Measurements from ENCODE around the gene CELF1.

CELF1 gene

GRCh38 chr11:47509077-47509536 lies 43.8 kb downstream of the CELF1 start:
- no peak for DNase-seq (ENCODE audit: low read depth)

- no peak for DNase-seq (ENCODE audit: low read depth)
Observed at GRCh38 chr11:47508240-47508957, 44.5 kb downstream of the CELF1 start.

GRCh38 chr11:47507563-47508239 lies 45.2 kb downstream of the CELF1 start:
- DNase-seq (ENCODE audit: low read depth): no peak

DNA sequence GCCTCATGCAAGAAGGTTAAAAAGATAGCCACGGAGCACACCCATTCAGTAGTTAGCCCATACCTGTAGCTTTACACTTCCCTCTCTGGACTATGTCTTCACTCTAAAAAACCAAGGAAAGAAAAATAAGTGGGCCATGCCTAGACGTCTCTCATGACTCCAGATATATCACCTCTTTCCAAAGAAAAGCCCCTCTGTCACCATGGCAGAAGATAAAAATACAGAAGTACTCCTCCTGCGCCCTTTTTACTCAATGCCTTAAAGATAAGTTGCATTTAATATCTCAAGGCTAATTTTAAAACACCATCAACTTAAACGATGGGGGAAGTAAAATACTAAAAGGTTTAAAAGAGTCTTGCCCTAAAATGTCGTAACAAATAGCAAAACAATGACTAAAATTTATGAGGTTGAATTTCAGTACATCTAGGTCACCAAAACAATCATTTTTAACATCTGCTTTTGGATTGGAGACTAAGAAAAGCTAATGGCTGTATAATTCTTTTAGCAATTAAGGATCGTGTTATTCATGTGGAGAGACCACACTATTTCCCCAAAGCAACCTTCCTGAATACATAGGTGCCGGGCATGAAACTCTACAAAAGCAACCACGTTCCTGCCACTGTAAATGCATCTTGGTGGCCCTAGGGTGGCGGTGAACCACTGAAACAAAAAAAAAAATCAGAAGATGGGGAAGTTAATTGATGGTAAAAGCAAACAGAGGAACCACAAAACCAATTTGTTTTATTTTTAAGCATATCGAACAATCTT lies 46.0 kb downstream of the CELF1 start:
- no peak for DNase-seq (ENCODE audit: low read depth)

GRCh38 chr11:47506373-47506772 lies 46.6 kb downstream of the CELF1 start:
- no peak for DNase-seq (ENCODE audit: low read depth)

DNA sequence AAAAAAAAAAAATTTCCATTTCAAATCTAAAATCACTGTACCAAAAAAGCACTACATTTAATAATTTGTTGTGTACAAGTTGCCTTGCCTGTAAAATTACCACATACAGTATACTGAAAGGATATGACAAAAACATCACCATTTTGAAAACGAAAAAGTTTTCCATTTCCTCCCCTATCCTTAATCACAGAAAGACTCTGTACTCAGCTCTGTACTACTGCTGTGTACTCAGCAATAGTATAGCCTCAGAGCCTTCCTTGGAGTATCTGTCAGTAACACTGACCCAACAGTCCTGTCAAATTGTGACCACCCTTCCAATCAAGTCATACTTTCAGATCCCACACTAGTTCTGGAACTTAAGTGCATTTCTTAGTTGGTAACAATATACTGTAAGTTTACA lies 48.0 kb downstream of the CELF1 start:
- DNase-seq (ENCODE audit: low read depth): no peak

DNA sequence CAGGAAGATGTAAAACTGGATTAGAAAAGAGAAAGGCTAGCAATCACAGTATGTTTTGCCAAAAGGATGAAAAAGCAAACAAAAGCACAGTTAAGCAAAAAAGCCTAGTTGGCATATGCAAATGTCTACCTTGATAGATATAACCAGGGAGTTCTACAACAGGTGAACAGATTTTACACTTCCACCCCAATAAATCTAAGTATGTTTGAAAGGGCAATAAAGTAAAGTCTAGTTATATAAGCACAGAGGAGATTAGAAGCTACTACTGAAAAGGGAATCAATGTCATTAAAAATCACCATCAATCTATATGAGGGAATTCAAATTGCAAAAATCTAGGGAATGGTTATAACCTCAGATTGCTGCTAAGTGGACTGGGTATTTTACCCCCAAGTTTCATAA lies 49.7 kb downstream of the CELF1 start:
- no peak for DNase-seq (ENCODE audit: low read depth)

- DNase-seq (ENCODE audit: low read depth): no peak
Observed at GRCh38 chr11:47502767-47503166, 50.2 kb downstream of the CELF1 start.

DNA sequence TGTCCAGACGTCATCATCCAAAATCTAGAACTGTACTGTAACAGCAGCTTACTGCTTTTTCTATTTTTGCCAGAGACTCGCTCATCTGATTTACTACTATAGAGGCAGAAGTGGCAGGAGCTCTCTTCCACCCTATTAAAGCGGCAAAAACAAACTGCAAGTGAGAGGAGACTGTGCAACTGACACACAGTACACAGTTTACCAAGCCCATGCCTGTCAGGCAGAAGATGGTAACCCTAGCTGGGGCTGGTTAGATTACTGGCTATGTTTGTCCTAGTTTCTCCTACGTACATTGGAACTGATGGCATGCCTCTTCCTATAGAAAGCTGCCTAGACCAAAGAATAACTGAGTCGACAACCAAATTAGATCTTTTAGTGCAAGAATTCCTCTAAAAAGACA lies 51.8 kb downstream of the CELF1 start:
- DNase-seq (ENCODE audit: low read depth): no peak

- DNase-seq (ENCODE audit: low read depth): no peak
Observed at GRCh38 chr11:47500121-47500520, 52.8 kb downstream of the CELF1 start.

GRCh38 chr11:47499614-47500013 lies 53.3 kb downstream of the CELF1 start:
- no peak for DNase-seq (ENCODE audit: low read depth)

DNA sequence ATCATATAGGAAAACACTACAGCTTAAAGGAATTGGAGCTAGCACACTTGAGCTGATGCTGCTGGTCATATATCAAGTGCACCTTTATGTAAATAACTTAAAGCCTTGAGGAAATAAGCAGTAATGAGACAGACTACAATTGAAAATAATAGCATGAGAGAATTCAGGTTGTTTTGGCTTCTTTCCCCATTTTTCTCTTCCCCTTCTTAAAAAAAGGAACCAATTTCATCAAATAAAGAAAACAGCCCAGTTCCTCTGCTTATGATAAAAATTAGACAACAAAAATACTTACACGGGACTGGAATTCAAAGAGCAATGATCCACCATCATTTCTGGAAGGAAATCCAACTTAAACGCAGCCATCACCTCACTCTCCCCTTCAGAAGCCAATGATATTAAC lies 53.8 kb downstream of the CELF1 start:
- DNase-seq (ENCODE audit: low read depth): no peak

DNA sequence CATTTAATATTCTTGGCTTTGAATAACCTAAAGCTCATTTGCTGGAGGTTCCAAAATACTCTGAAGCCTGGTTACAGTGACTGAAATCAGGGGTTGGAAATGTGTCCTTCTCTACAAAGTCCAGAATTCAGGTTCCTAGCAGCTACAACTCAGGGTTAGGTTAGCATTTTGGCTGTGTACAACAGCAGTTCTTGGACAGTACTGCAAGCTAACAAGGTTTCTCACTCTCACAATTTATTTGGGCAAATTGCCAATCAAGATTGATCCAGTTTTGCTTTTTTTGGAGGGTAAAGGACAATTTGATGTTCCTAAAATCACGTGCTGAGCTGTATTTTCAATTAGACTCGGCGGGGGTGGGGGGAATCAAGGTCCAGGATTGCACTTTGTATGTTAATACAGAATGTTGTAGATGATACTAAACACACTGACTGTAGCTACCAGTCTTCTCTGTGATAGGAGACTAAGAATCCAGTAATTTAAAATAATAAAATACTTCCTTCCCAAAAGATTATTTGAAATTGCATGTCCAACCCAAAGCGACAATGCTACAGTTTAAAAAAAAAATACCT lies 54.3 kb downstream of the CELF1 start:
- no peak for DNase-seq (ENCODE audit: low read depth)

DNA sequence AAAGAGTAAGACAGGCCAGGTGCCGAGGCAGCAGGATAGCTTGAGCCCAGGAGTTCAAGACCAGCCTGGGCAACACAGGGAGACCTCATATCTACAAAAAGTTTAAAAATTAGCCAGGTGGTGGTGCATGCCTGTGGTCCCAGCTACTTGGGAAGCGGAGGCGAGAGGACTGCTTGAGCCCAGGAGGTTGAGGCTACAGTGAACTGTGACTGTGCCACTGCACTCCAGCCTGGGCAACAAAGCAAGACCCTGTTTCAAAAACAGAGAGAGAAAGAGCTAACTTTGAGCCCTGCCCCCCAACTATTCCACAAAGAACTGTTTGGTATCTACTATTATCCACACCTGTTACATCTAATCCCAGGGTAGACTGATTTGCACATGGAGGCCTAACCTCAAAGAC lies 54.8 kb downstream of the CELF1 start:
- DNase-seq (ENCODE audit: low read depth): no peak

GRCh38 chr11:47496808-47497207 lies 56.1 kb downstream of the CELF1 start:
- DNase-seq (ENCODE audit: low read depth): no peak

GRCh38 chr11:47495856-47496217 lies 57.1 kb downstream of the CELF1 start:
- DNase-seq (ENCODE audit: low read depth): no peak

GRCh38 chr11:47495011-47495855 lies 57.7 kb downstream of the CELF1 start:
- DNase-seq (ENCODE audit: low read depth): no peak

DNA sequence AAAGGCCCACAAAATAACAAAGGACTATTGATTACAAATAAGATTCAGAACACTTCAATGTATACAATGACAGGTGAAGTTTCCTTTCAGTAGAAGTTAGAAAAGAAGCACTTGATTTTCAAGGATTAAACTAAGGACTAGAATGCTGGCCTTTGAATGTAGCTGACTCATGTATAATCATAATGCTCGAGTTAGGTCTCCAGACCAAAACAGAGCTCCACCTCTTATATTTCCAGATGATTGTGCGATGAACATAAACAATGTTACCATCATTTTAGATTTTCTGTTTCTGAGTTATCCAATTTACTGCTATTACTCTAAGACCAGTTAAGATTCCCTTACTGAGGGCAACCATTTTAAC lies 63.6 kb downstream of the CELF1 start:
- no peak for DNase-seq (ENCODE audit: low read depth)

GRCh38 chr11:47488674-47489394 lies 64.1 kb downstream of the CELF1 start:
- no peak for DNase-seq (ENCODE audit: low read depth)

DNA sequence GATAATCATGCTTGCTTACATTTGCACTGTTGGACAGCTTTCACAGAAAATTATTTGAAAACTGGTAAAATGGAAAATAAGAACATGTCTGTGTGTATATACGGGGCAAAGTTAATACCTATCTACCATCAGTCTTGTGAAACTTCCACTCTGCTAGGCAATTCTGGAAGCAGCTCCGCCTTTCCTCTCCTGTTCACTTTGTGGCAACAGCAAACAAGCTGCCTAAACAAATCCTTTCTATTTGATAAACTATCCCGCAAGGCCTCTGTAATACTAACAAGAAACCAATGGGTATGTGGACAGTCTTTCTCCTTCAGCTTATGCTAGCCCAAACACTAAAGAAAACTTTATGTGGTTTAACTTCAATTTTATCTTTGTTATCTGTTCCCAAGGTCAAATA lies 64.8 kb downstream of the CELF1 start:
- DNase-seq (ENCODE audit: low read depth): no peak

DNA sequence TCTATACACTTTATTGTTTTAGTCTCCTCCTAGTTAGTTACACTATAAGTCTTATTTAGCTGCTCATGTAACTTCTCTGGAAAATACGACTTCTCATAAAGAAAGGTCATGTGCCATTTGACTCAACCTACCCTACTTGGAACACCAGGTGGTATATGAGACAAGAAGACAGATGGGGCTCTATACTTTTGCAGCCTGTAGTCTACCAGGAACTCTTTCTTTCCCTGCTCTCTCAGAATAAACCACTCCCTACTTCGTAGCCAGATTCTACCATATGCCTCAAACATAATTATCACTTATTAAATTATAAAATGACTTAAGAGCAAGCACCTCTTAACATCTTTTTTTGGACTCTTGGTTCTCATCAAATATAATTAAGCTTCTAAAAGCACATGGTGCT lies 65.5 kb downstream of the CELF1 start:
- DNase-seq (ENCODE audit: low read depth): no peak

Data from non-pigmented ciliary epithelial cell (primary cell).